ENCODE measurements around the gene ARIH2.

ARIH2 gene

GRCh38 chr3:49006408-49007067, 87.9 kb downstream of the ARIH2 start:
- TF ChIP-seq, protein P1, sequence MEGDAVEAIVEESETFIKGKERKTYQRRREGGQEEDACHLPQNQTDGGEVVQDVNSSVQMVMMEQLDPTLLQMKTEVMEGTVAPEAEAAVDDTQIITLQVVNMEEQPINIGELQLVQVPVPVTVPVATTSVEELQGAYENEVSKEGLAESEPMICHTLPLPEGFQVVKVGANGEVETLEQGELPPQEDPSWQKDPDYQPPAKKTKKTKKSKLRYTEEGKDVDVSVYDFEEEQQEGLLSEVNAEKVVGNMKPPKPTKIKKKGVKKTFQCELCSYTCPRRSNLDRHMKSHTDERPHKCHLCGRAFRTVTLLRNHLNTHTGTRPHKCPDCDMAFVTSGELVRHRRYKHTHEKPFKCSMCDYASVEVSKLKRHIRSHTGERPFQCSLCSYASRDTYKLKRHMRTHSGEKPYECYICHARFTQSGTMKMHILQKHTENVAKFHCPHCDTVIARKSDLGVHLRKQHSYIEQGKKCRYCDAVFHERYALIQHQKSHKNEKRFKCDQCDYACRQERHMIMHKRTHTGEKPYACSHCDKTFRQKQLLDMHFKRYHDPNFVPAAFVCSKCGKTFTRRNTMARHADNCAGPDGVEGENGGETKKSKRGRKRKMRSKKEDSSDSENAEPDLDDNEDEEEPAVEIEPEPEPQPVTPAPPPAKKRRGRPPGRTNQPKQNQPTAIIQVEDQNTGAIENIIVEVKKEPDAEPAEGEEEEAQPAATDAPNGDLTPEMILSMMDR (IDR thresholded peaks at IDR 0.05), result no peak

- TF ChIP-seq, protein P1 (IDR thresholded peaks at IDR 0.05), result peak; percentile 27; the same call in 1 of the 2 replicates
These were observed 88.6 kb downstream of the ARIH2 start, which contains the start of gene WDR6 for GRCh38 chr3:49007068-49007770. WDR6 (plus strand) TSS chr3:49007391; CDS start chr3:49007432, 41 bp downstream.

DNA sequence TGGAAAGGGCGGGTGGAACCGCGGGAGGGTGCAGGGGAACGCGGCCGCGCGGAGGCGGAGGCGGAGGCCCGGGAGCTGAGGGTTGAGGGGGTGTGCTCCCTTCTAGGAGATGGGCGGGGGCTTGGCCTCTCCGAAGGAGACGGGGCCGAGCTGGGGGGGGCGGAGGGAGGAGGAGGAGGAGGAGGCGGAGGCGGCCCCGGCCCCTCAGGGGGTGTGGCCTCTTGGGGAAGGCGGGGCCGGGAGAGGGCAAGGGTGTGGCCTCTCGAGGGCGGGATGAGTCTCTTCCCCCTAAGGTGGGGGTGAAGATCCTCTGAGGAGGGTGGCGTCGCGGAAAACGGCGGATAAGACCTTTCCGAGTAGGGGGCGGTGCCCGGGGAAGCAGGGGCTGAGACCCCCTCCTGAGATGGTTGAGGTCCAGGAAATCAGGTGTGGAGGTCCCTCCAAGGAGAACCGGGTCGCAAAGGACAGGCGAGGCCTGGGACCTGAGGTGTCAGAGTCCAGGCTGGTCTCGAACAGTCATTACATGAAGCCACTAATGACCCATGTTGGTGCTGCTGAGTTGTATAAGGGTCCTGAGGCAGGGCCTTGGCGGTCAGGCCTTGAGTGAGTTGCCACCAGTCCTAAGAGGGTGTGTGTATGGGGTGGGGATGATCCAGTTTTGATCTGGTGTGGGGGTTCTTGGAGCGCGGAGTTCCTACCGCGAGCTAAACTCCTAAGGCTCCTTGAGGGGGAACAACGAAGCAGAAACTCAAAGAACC, 89.3 kb downstream of the ARIH2 start:
- TF ChIP-seq, protein P1 (IDR thresholded peaks at IDR 0.05), result no peak

- TF ChIP-seq, protein P1 (IDR thresholded peaks at IDR 0.05), result no peak
These were observed 90.8 kb downstream of the ARIH2 start for GRCh38 chr3:49009396-49009795.

GRCh38 chr3:49012441-49013017, 93.9 kb downstream of the ARIH2 start:
- TF ChIP-seq, protein P1 (IDR thresholded peaks at IDR 0.05), result no peak

DNA sequence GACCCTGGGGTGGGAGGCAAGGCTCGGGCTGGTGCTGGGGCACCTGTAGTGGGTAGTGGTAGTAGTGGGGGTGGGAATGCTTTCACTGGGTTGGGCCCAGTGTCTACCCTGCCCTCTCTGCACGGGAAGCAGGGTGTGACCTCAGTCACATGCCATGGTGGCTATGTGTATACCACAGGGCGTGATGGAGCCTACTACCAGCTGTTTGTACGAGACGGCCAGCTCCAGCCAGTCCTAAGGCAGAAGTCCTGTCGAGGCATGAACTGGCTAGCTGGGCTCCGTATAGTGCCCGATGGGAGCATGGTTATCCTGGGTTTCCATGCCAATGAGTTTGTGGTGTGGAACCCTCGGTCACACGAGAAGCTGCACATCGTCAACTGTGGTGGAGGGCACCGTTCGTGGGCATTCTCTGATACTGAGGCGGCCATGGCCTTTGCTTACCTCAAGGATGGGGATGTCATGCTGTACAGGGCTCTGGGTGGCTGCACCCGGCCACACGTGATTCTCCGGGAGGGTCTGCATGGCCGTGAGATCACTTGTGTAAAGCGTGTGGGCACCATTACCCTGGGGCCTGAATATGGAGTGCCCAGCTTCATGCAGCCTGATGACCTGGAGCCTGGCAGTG, 94.6 kb downstream of the ARIH2 start:
- TF ChIP-seq, protein P1 (IDR thresholded peaks at IDR 0.05), result no peak

Measured in LNCAP (cell line).